ENCODE data around the gene AVPR1A.

AVPR1A gene

DNA sequence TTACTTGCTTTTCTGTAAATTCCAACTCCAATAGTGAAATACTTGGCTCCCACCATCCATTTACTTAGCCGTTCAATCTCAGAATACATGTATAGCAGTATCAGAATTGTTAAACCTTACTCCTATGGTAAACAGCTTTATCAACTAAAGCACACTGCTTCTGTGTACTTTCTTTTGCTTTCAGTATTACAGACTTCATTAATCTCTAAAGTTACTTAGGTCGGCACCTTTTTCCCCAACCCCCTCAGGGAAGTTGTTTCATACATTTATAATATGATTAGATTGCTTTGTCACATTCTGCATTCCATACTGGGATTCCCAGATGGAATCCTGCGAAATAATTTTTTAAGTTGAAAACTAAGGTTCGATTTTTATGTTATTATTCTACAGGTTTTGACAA is 12.5 kb downstream of the AVPR1A start:
- H3K4me3 ChIP-seq (replicated peaks; ENCODE audit: low read depth, low read length), result no peak overlapping the region
- TF ChIP-seq, protein P1, sequence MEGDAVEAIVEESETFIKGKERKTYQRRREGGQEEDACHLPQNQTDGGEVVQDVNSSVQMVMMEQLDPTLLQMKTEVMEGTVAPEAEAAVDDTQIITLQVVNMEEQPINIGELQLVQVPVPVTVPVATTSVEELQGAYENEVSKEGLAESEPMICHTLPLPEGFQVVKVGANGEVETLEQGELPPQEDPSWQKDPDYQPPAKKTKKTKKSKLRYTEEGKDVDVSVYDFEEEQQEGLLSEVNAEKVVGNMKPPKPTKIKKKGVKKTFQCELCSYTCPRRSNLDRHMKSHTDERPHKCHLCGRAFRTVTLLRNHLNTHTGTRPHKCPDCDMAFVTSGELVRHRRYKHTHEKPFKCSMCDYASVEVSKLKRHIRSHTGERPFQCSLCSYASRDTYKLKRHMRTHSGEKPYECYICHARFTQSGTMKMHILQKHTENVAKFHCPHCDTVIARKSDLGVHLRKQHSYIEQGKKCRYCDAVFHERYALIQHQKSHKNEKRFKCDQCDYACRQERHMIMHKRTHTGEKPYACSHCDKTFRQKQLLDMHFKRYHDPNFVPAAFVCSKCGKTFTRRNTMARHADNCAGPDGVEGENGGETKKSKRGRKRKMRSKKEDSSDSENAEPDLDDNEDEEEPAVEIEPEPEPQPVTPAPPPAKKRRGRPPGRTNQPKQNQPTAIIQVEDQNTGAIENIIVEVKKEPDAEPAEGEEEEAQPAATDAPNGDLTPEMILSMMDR (IDR thresholded peaks at IDR 0.05; ENCODE audit: low read length, missing control alignments), result no peak
- no peak for DNase-seq (ENCODE audit: low read depth)

DNA sequence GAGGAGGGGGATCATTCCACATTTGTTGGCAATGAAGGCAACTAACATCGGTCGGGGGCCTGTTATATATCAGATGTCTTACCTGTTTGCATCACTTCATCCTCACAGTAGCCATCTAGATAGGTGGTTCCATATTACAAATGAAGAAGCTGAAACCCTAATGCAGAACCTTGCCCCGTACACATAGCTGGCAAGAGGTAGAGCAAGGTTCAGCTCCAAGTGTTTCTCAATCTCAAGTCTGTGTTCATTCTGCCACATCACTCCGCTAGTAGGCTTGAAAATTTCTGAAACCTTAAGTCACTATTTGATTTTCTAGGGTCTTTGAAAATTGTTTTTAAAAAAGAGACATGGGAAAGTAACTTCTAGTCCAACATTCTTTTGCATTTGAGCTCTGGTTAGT is 17.0 kb downstream of the AVPR1A start:
- no peak for DNase-seq (ENCODE audit: low read depth)
- TF ChIP-seq, protein P1 (IDR thresholded peaks at IDR 0.05; ENCODE audit: low read length, missing control alignments), result no peak
- H3K4me3 ChIP-seq (replicated peaks; ENCODE audit: low read depth, low read length), result no peak overlapping the region

DNA sequence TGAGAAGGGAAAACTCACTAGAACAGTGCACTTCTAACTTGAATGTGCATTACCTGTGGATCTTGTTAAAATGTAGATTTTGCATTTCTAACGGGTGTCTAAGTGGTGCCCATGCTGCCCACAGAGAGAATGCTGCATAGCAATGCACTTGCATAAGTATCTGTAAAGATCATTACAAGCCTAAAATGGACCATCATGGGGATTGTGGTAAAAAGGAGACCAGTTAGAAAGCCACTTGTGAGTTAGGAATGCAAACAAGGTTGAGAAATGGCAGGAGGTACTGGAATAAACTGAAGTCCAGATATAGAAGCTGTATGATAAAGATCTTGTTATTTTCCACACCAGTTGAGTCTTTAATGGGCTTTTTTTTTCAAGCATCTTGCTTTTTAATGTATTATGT is 18.8 kb downstream of the AVPR1A start:
- DNase-seq (ENCODE audit: low read depth), result no peak
- no peak overlapping the region for H3K4me3 ChIP-seq (replicated peaks; ENCODE audit: low read depth, low read length)
- TF ChIP-seq, protein P1 (IDR thresholded peaks at IDR 0.05; ENCODE audit: low read length, missing control alignments), result no peak

DNA sequence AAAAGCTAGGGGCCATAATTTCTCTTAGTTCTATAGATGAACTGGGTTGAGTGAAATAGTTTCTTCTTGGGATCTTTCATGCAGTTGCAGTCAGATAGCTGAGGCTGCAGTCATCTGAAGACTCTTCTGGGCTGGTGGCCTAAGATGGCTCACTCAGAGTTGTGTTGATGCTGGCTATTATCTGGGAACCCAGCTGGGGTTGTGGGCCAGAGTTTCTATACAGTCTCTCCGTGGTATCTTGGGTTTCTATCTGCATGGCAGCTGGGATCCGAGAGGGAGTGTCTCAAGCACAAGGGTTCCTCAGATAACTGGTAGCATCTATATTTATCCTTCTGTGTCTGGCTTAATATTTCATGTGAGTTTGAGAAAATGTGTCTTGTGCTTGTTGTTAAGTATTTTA is 21.1 kb downstream of the AVPR1A start:
- no peak for DNase-seq (ENCODE audit: low read depth)
- H3K4me3 ChIP-seq (replicated peaks; ENCODE audit: low read depth, low read length), result no peak overlapping the region
- TF ChIP-seq, protein P1 (IDR thresholded peaks at IDR 0.05; ENCODE audit: low read length, missing control alignments), result no peak

DNA sequence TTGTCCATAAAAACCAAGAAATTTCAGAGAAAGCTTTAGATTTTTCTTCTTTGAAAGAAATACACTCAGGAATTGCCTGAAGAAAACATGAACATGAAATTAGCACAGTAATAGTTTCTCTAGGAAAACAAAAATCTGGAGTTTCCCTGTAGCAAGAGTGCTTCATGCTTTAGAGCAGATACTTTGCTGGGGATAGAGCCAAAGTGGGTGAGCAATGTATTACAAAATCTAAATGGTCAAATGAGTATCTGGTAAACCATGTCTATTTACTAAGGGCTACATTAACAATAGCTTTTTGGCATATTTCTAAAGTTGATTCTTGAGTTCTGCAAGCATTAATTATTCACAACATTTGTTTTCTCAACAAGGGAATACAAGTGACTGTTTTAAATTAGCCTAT is 26.2 kb downstream of the AVPR1A start:
- no peak for DNase-seq (ENCODE audit: low read depth)
- TF ChIP-seq, protein P1 (IDR thresholded peaks at IDR 0.05; ENCODE audit: low read length, missing control alignments), result no peak
- H3K4me3 ChIP-seq (replicated peaks; ENCODE audit: low read depth, low read length), result no peak overlapping the region

DNA sequence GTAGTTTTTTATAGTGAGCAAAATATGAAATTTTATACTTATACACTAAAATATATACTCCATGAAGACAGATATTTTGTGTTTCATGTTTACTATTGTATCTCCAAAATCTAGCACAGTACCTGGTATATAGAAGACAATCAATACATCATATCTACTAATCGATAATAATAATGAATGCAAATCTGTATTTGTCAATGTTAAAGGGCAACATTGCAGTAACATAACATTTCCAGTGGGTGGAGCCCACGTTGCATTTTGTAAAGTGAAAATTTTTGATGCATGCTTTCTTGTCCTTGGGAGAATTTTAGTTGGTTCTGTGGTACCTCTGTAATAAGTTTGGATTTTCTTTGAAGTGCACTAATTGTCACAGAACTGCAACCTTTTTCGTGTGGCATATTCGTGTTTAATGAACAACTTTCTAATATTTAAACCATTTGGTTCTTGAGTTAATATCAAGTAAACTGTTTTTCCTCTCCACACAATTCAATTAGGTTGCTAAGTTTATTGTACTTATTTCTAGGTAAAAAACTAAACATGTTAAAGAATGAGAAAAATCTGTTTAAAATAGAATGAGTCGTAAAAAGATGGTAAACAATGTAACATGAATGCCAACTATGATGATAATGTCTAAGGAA is 47.4 kb downstream of the AVPR1A start:
- peak; percentile 44 for DNase-seq (ENCODE audit: low read depth)
- TF ChIP-seq, protein P1 (IDR thresholded peaks at IDR 0.05; ENCODE audit: low read length, missing control alignments), result peak; percentile 76
- H3K4me3 ChIP-seq (replicated peaks; ENCODE audit: low read depth, low read length), result no peak overlapping the region

DNA sequence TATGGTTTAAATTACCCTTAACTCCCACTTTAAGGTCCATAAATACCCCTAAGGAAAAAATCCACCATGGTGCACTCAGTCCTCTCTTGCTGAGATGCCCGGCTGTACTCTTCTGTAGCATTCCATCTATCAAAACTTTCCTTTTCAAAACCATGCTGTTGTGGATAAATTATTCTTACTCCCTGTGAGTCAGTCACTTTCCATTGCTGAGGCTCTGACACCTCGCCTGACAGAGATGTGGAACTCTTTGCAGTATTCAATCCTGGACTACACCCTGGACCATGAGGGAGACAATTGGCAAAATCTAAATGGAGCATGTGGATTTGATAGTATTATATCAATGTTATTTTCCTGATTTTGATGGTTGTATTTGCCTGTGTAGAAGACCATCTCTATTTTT is 49.1 kb downstream of the AVPR1A start:
- DNase-seq (ENCODE audit: low read depth), result no peak
- H3K4me3 ChIP-seq (replicated peaks; ENCODE audit: low read depth, low read length), result no peak overlapping the region
- TF ChIP-seq, protein P1 (IDR thresholded peaks at IDR 0.05; ENCODE audit: low read length, missing control alignments), result no peak
